ENCODE data around the gene HOXC9. TPM values are rescaled to one million over a fixed set of nuclear protein-coding genes. Genes with fewer than 3 reads are reported as not detected.
A peak's percentile ranks its signal among the peaks of the same experiment; 100 is the strongest.

The HOXC9 gene
- total and polyA plus RNA-seq, 9 of the 15 experiments (the other 6 are each of a cell fraction or from before 2014, with no cell fraction given), result 1.1 to 10.5 (median 9.3) TPM

- FAIRE-seq (no peak), DNase-seq (ENCODE audit: extremely low read depth in 1 of 4, low spot score in 3 of 4) (no peak), ATAC-seq (no peak)
- Histone ChIP-seq H3K4me3 (no peak overlapping the region), H3K4me2 (ENCODE audit: insufficient read depth, low read length) (no peak overlapping the region), H3K9me1 (ENCODE audit: control insufficient read depth, insufficient read depth, low read length) (no peaks in the 10 kb centered on the region), H3K27ac (ENCODE audit: extremely low read depth, low read depth, low read length) (no peak overlapping the region), H2AFZ (ENCODE audit: low read depth, low read length) (no peak overlapping the region), H3K4me1 (replicated peaks in 1 of 2; ENCODE audit: control insufficient read depth in 2 of 2, insufficient read depth in 2 of 2, low read length in 2 of 2) (peaks cover 0 to 25% of the 10 kb centered on the region in 2 experiments; a peak in 2 of 5 replicates), H3K36me3 (ENCODE audit: control insufficient read depth, insufficient read depth, low read length) (no peaks in the 10 kb centered on the region), H3K27me3 (ENCODE audit: control insufficient read depth in 2 of 2, insufficient read depth in 2 of 2, low read length in 2 of 2) (peaks cover 55 to 75% of the 10 kb centered on the region in 2 experiments), H4K20me1 (replicated peaks; ENCODE audit: control insufficient read depth, insufficient read depth, low read length) (peaks cover 5% of the 10 kb centered on the region; the same call in 1 of the 2 replicates), H3K9ac (ENCODE audit: insufficient read depth in 1 of 2, low read depth in 2 of 2, low read length in 2 of 2) (no peak overlapping the region), H3K79me2 (ENCODE audit: control insufficient read depth, insufficient read depth, low read length) (no peaks in the 10 kb centered on the region), H3K9me3 (replicated peaks; ENCODE audit: control insufficient read depth, insufficient read depth, low read depth, low read length) (no peaks in the 10 kb centered on the region)
- POLR2A ChIA-PET, result interaction anchor here (0.5 to 0.6 kb wide), 2 partner anchors 232 to 641 kb away, joined by 3 read pairs; no protein-coding TSS in a partner anchor
- in situ Hi-C loops (cut with MboI) (no loop called here), intact Hi-C loops (cut with micrococcal nuclease) (no loop called here)
- CTCF ChIA-PET (ENCODE audit: low intra/inter-chr PET ratio), result no interaction called here
- TF ChIP-seq PHF21A (IDR thresholded peaks at IDR 0.05; ENCODE audit: borderline replicate concordance, low read depth) (no peak), CBX2 (IDR thresholded peaks at IDR 0.05; ENCODE audit: insufficient read depth, low read length, poor library complexity, severe bottlenecking) (peak; percentile 46)
- WGBS (ENCODE audit: insufficient coverage, low coverage, missing lambda C conversion rate), result 28% methylated on average over 55 of the region's 71 CpGs
- BruUV-seq (replicated peaks), result no TSS peak
Observed at GRCh38 chr12:53973236-53974042, 26.5 kb upstream of the HOXC9 start.
